Gastroesophageal sphincter (tissue), 4 donors: Measurements from ENCODE around the gene VSTM2B. TPM values are rescaled to one million over a fixed set of nuclear protein-coding genes. Genes with fewer than 3 reads are reported as not detected.

Source experiments
- ATAC-seq: fragments of 150-250 bp; one replicate; pipeline ENCODE4 v1.9.1; 2016; ENCODE audit warnings: mild to moderate bottlenecking, moderate library complexity
- H3K27ac ChIP-seq, 4 donors: fragments of 200-600 bp; sonication (generic) in 3 of 4; 1 replicate in 3 of 4; 2 replicates in 1 of 4; pipeline ENCODE4 v1.5.1; 2016 to 2019
- H3K27me3 ChIP-seq: fragments of 200-600 bp; sonication (generic); one replicate; pipeline ENCODE4 v1.5.1; 2019
- H3K36me3 ChIP-seq, 2 donors: fragments of 200-600 bp; sonication (generic); one replicate each; pipeline ENCODE4 v1.5.1; 2019; ENCODE audit warnings: control low read depth in 1 of 2
- H3K4me1 ChIP-seq, 3 donors: fragments of 200-600 bp; sonication (generic); 1 replicate in 2 of 3; 2 replicates in 1 of 3; pipeline ENCODE4 v1.5.1; 2016 to 2019; ENCODE audit warnings: control low read depth in 2 of 3
- H3K4me3 ChIP-seq, 2 donors: fragments of 200-600 bp; sonication (generic); one replicate each; pipeline ENCODE4 v1.5.1; 2019; ENCODE audit warnings: mild to moderate bottlenecking in 1 of 2, moderate library complexity in 1 of 2
- H3K9me3 ChIP-seq, 3 donors: fragments of 200-600 bp; sonication (generic); one replicate each; pipeline ENCODE4 v1.5.1; 2017 to 2019; ENCODE audit warnings: control low read depth in 2 of 3
- CTCF ChIP-seq, 4 experiments: fragments of 200-600 bp in 2 of 4; fragments of 450-650 bp in 2 of 4; sonication (generic) in 1 of 4; IDR thresholded peaks; one replicate each; pipeline ENCODE4 v1.5.1; 2017 to 2019; ENCODE audit warnings: antibody characterized with exemption in 4 of 4, mild to moderate bottlenecking in 2 of 4, moderate library complexity in 2 of 4
- EP300 ChIP-seq: sonication (generic); formaldehyde crosslinking; IDR thresholded peaks from one replicate; pipeline ENCODE4 v1.6.1; 2017; ENCODE audit warnings: antibody characterized with exemption, mild to moderate bottlenecking
- POLR2A ChIP-seq, 2 donors: fragments of 450-650 bp; IDR thresholded peaks; one replicate each; pipeline ENCODE4 v1.6.1; 2017; ENCODE audit warnings: antibody characterized with exemption in 2 of 2, mild to moderate bottlenecking in 2 of 2, moderate library complexity in 1 of 2
- POLR2AphosphoS5 ChIP-seq: sonication (generic); formaldehyde crosslinking; IDR thresholded peaks from one replicate; pipeline ENCODE4 v1.6.1; 2017; ENCODE audit warnings: antibody characterized with exemption
- WGBS, 2 donors: methylation state at CpG; one replicate each; pipeline ENCODE4 v1.1.5; 2018; ENCODE audit warnings: low coverage in 1 of 2; 5-methylcytosine and 5-hydroxymethylcytosine counted together
- total RNA-seq, 4 donors: library from RNA; depleted of rRNA; stranded (reverse); fragments of >200 nt; gene quantifications; one replicate each; pipeline ENCODE4 v1.1.0, GENCODE V29; 2016

Gene VSTM2B
- total RNA-seq, 4 donors from 2014 or later = 0.40 TPM; not detected in 3

GRCh38 chr19:29561601-29562000 is 35.8 kb downstream of the VSTM2B start:
- no peak overlapping the region for H3K4me3 ChIP-seq

GRCh38 chr19:29562299-29563297 is 36.8 kb downstream of the VSTM2B start:
- Histone ChIP-seq H3K4me3 (no peak overlapping the region), H3K9me3 (peaks cover 0 to 38% (median 0%) of the 10 kb centered on the region in 3 donors), H3K27me3 (peaks cover 66% of the 10 kb centered on the region), H3K4me1 (no peaks in the 10 kb centered on the region), H3K36me3 (no peaks in the 10 kb centered on the region), H3K27ac (no peak overlapping the region)
- no peak for TF ChIP-seq POLR2AphosphoS5
- TF ChIP-seq POLR2A (IDR thresholded peaks at IDR 0.05) = no peak
- no peak for TF ChIP-seq EP300
- TF ChIP-seq CTCF (IDR thresholded peaks at IDR 0.05) = no peak
- 50 to 51% methylated on average over 4 to 5 of the region's 16 CpGs for WGBS, 2 donors
- no peak for ATAC-seq

More at GRCh38 chr19:29561601-29562000, 35.8 kb downstream of the VSTM2B start:
- Histone ChIP-seq H3K27ac (no peak overlapping the region), H3K36me3 (no peaks in the 10 kb centered on the region), H3K27me3 (peaks cover 56% of the 10 kb centered on the region), H3K9me3 (peaks cover 0 to 45% (median 0%) of the 10 kb centered on the region in 3 donors), H3K4me1 (no peaks in the 10 kb centered on the region)
- ATAC-seq = no peak
- no peak for TF ChIP-seq POLR2AphosphoS5
- no peak for TF ChIP-seq CTCF (IDR thresholded peaks at IDR 0.05)
- no peak for TF ChIP-seq EP300
- no peak for TF ChIP-seq POLR2A (IDR thresholded peaks at IDR 0.05)
- 43 to 81% methylated on average over 2 to 3 of the region's 9 CpGs for WGBS, 2 donors

- H3K4me1 ChIP-seq = no peaks in the 10 kb centered on the region
- peaks cover 71% of the 10 kb centered on the region for H3K27me3 ChIP-seq
- peaks cover 0 to 28% (median 0%) of the 10 kb centered on the region in 3 donors for H3K9me3 ChIP-seq
- H3K36me3 ChIP-seq = no peaks in the 10 kb centered on the region
- ATAC-seq = no peak
- no peak overlapping the region for H3K4me3 ChIP-seq
- 76 to 77% methylated on average over 4 to 10 of the region's 11 CpGs for WGBS, 2 donors
- TF ChIP-seq POLR2A (IDR thresholded peaks at IDR 0.05) (no peak), POLR2AphosphoS5 (no peak), CTCF (IDR thresholded peaks at IDR 0.05) (no peak)
- no peak overlapping the region for H3K27ac ChIP-seq
Measured at GRCh38 chr19:29563486-29564101, 37.8 kb downstream of the VSTM2B start.

GRCh38 chr19:29564574-29565005 is 38.8 kb downstream of the VSTM2B start:
- no peak overlapping the region for H3K27ac ChIP-seq
- no peaks in the 10 kb centered on the region for H3K4me1 ChIP-seq
- H3K9me3 ChIP-seq = peaks cover 0 to 18% (median 0%) of the 10 kb centered on the region in 3 donors
- no peak overlapping the region for H3K4me3 ChIP-seq
- ATAC-seq = no peak
- 32 to 46% methylated on average over 3 to 5 of the region's 11 CpGs for WGBS, 2 donors
- H3K27me3 ChIP-seq = peaks cover 80% of the 10 kb centered on the region
- TF ChIP-seq EP300 = no peak
- TF ChIP-seq POLR2A (IDR thresholded peaks at IDR 0.05) = no peak
- TF ChIP-seq POLR2AphosphoS5 = no peak
- no peak for TF ChIP-seq CTCF (IDR thresholded peaks at IDR 0.05)
- H3K36me3 ChIP-seq = no peaks in the 10 kb centered on the region
